HG03175 (cell line): ENCODE measurements around the gene TBC1D8.

Experiments used
- ATAC-seq: cut with Tn5 transposase; IDR thresholded peaks from one replicate; pipeline ENCODE4 v1.9.1; 2021; ENCODE audit warnings: mild to moderate bottlenecking, moderate library complexity; ENCODE audit not compliant: unreplicated experiment

Gene TBC1D8

DNA sequence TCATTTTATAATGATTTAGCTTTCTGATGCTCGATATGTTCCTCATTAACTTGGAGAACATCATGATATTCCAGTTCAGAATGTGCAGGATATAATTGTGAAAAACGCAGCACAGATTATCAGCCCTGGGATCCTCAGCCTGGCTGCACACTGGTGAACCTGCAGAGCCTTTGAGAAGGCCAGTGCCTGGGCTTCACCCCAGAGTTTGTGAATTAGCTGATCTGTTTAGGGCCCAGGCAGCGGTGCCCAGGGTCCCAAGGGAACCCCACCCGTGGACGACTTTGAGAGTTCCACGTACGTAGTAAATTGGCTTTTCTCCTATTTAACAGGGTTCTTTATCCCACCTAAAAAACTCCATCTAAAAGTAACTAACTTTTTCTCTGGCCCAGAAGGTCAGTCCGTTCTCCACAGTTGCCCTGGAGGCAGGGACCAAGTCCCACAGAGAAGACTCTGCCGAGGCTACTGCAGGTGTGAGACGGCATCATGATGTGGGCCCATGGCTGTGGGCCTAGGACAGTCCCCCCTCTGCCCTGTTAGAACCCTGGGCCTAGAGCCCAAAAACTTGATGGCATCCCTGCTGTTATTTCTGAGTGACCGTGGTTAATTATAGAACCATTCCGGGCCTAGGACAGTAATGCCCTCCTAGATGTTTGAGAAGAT is 188.7 kb downstream of the TBC1D8 start:
- ATAC-seq: no peak

DNA sequence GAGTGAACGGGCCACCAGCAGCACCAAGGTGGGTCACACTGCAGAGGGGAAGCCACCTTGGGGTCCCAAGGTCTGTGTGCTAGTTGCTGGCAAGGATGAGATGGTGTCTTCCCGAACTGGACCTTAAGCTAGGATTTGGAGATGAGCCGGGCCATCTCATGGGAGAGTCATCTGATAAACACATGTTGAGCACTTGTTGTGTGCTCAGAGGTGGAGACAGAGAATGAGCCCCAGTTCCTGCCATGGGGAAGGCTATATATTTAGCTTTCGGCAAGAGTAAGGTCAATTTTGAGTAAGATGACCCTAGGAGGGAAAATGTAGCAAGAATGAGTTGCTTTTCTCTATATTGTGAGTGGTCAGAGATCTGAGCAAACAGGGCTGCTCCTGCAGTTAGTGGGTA is 190.5 kb downstream of the TBC1D8 start:
- no peak for ATAC-seq

DNA sequence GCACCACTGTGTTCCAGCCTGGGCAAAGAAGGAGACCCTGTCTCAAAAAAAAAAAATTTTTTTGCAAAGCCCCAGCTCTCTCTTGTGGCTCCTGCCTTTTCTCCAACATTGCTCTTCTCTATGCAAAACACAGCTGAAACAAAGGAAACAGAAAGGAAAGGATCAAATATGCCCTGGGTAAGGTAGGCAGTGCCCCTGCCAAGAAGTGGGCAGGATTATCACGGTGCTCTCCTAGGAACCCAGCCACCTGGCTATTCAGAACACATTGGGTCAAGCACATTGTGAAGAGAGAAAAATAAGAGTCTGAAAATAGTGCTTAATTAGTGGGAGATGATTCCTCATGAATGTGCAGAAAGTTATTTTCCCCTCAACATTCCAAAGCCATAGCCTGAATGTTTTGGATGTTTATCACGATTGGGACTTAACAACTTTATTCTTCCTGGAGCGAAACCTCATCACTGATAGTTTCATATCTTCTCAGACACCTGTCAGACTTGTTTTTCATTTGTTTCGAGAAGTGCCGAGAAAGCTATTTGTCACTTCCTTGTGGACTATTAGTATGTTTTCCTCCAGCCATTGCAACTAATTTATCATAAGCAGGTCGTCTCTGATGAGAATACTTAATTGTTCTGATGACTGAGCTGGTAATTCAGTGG is 191.8 kb downstream of the TBC1D8 start:
- ATAC-seq: no peak

DNA sequence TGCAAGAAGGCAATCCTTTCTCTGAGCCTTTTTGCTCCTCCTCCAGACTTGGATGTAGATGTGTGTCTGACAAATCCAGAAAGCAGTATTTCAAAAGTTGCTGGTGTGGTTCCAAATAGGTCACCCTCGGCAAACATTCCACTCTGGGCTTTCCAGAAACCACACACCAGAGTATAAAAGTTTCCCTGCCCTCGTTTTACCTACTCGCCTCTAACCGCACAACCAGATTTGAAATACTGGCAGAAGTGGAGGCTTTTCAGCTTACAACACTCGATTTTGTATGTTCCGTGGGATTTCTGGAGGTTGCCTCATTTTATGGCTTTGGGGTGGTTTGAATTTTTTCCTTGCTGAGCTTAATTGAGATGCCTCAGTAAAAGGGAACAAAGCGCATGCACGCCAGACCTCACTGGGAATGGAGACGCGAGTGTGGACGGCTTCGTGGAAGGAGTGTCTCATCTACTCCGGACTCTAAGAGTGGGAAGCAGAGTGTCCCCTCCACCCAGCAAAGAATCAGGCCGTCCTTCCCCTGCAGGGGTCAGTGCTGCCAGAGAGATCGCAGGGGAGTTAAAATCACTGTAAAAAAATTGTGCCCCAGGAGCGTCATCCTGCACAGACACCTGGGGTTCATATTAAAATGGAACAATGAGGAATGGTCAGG is 193.1 kb downstream of the TBC1D8 start:
- no peak for ATAC-seq
